ENCODE data around the gene DCDC2B. TPM values are rescaled to one million over a fixed set of nuclear protein-coding genes. Genes with fewer than 3 reads are reported as not detected.
A peak's percentile ranks its signal among the peaks of the same experiment; 100 is the strongest.

The DCDC2B gene
- total and polyA plus RNA-seq, 10 donors = 0.03 TPM; not detected in 9

GRCh38 chr1:32242341-32242851, 33.5 kb downstream of the DCDC2B start:
- Histone ChIP-seq H3K4me1 (peaks cover 11 to 53% (median 41%) of the 10 kb centered on the region in 6 donors), H3K4me3 (peak overlapping the region in 1 of 8 donors; percentile 4), H3K27me3 (replicated peaks in 1 of 7) (peaks cover 0 to 22% (median 0%) of the 10 kb centered on the region in 7 donors), H3K9me3 (no peaks in the 10 kb centered on the region), H3K27ac (peak overlapping the region in 1 of 8 donors; percentile 33), H3K36me3 (no peaks in the 10 kb centered on the region)
- WGBS, 5 donors = 26 to 36% (median 28%) methylated on average over 7 of the region's 7 CpGs
- intact Hi-C loops (cut with DNase I; ENCODE audit: low total_unique reads) = no loop called here
- TF ChIP-seq POLR2AphosphoS5 (IDR thresholded peaks at IDR 0.05) = peak in 2 of 3 donors; percentile 8 to 54
- TF ChIP-seq, protein P1, sequence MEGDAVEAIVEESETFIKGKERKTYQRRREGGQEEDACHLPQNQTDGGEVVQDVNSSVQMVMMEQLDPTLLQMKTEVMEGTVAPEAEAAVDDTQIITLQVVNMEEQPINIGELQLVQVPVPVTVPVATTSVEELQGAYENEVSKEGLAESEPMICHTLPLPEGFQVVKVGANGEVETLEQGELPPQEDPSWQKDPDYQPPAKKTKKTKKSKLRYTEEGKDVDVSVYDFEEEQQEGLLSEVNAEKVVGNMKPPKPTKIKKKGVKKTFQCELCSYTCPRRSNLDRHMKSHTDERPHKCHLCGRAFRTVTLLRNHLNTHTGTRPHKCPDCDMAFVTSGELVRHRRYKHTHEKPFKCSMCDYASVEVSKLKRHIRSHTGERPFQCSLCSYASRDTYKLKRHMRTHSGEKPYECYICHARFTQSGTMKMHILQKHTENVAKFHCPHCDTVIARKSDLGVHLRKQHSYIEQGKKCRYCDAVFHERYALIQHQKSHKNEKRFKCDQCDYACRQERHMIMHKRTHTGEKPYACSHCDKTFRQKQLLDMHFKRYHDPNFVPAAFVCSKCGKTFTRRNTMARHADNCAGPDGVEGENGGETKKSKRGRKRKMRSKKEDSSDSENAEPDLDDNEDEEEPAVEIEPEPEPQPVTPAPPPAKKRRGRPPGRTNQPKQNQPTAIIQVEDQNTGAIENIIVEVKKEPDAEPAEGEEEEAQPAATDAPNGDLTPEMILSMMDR (IDR thresholded peaks at IDR 0.05 in 8 of 11, conservative IDR thresholded peaks at IDR 0.05 in 3 of 11) = no peak
- no peak for DNase-seq

- WGBS, 5 donors = 61 to 92% (median 71%) methylated on average over 2 to 3 of the region's 3 CpGs
- intact Hi-C loops (cut with DNase I; ENCODE audit: low total_unique reads) = no loop called here
Observed at GRCh38 chr1:32246888-32247273, 38.0 kb downstream of the DCDC2B start, which contains the start of gene FAM167B. TSS of gene FAM167B (plus strand) at chr1:32247222. CDS start at chr1:32247422, 200 bp downstream.

DNA sequence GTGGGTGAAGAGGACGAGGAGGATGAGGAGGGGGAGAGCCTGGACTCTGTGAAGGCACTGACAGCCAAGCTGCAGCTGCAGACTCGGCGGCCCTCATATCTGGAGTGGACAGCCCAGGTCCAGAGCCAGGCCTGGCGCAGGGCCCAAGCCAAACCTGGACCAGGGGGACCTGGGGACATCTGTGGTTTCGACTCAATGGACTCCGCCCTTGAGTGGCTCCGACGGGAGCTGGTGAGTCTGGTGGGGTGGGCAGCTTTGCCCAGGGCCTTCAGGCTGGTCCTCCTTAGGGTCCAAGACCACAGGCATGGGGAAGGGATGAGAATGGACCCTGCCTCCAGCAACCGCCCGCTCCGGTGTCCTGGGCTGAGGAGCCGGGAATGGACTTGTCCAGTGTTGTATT, 38.6 kb downstream of the DCDC2B start:
- WGBS, 5 donors = 83 to 94% (median 93%) methylated on average over 3 to 12 of the region's 12 CpGs
- Histone ChIP-seq H3K4me1 (peaks cover 35 to 73% (median 64%) of the 10 kb centered on the region in 6 donors), H3K4me3 (no peak overlapping the region)

More at GRCh38 chr1:32246888-32247273, 38.0 kb downstream of the DCDC2B start, which contains the start of gene FAM167B:
- peak in 1 of 3 donors; percentile 21 for TF ChIP-seq POLR2AphosphoS5 (IDR thresholded peaks at IDR 0.05)
- TF ChIP-seq, protein P1 (IDR thresholded peaks at IDR 0.05 in 8 of 11, conservative IDR thresholded peaks at IDR 0.05 in 3 of 11) = no peak
- no peak for DNase-seq
- H3K4me1 ChIP-seq = peaks cover 34 to 73% (median 63%) of the 10 kb centered on the region in 6 donors
- H3K4me3 ChIP-seq = peak within 1 kb of the TSS in 3 of 8 donors; percentile 29 to 60 (median 33)
- H3K27ac ChIP-seq = peak within 1 kb of the TSS; percentile 49 to 96 (median 90)
- H3K36me3 ChIP-seq = no peaks in the 10 kb centered on the region
- H3K27me3 ChIP-seq (replicated peaks in 1 of 7) = no peaks in the 10 kb centered on the region
- H3K9me3 ChIP-seq = no peaks in the 10 kb centered on the region

More for the DNA sequence above, 38.6 kb downstream of the DCDC2B start:
- H3K27ac ChIP-seq = peak overlapping the region; percentile 49 to 96 (median 90)
- intact Hi-C loops (cut with DNase I; ENCODE audit: low total_unique reads) = no loop called here
- no peaks in the 10 kb centered on the region for H3K27me3 ChIP-seq (replicated peaks in 1 of 7)
- H3K36me3 ChIP-seq = no peaks in the 10 kb centered on the region
- DNase-seq = no peak
- H3K9me3 ChIP-seq = no peaks in the 10 kb centered on the region
- TF ChIP-seq, protein P1 (IDR thresholded peaks at IDR 0.05 in 8 of 11, conservative IDR thresholded peaks at IDR 0.05 in 3 of 11) = no peak
